ENCODE results near the gene PGPEP1.
"Not testable (repeated sequence)": the region's sequence is repeated elsewhere in the genome, so short reads cannot be mapped to it uniquely, and the experiment has no call there.

Gene PGPEP1

DNA sequence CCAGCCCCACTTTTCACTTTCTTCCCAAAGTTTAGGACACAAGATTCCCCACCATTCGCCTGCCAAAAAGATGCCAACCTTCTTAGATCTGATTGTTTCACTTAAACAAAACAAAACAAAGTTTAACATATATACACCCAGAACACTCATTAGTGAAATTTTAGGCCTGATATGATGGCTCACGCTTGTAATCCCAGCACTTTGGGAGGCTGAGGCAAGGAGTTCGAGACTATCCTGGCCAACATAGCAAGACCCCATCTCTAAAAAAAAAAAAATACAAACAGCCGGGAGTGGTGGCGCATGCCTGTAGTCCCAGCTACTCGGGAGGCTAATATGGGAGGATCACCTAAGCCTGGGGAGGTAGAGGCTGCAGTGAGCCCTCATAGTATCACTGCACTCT, 4.9 kb downstream of the PGPEP1 start:
- peaks cover 20% of the 10 kb centered on the region for H3K36me3 ChIP-seq
- H3K27ac ChIP-seq, result no peak overlapping the region
- H3K9me3 ChIP-seq, result no peaks in the 10 kb centered on the region
- peaks cover 11 to 19% of the 10 kb centered on the region in 2 experiments for H3K4me1 ChIP-seq (ENCODE audit: control insufficient read depth in 1 of 2, insufficient read depth in 1 of 2, low read depth in 1 of 2, low read length in 1 of 2)
- H3K4me3 ChIP-seq (ENCODE audit: low read depth in 1 of 2, low read length in 1 of 2), result no peak overlapping the region
- no peak for TF ChIP-seq CTCF (IDR thresholded peaks at IDR 0.05)
- H3K27me3 ChIP-seq, result no peaks in the 10 kb centered on the region

- Histone ChIP-seq H3K27me3 (no peaks in the 10 kb centered on the region), H3K4me1 (ENCODE audit: control insufficient read depth in 1 of 2, insufficient read depth in 1 of 2, low read depth in 1 of 2, low read length in 1 of 2) (peaks cover 7 to 15% of the 10 kb centered on the region in 2 experiments), H3K27ac (no peak overlapping the region), H3K4me3 (ENCODE audit: low read depth in 1 of 2, low read length in 1 of 2) (no peak overlapping the region), H3K36me3 (peaks cover 20% of the 10 kb centered on the region), H3K9me3 (no peaks in the 10 kb centered on the region)
- TF ChIP-seq CTCF (IDR thresholded peaks at IDR 0.05), result no peak
Observed at GRCh38 chr19:18346091-18346490, 5.7 kb downstream of the PGPEP1 start.

DNA sequence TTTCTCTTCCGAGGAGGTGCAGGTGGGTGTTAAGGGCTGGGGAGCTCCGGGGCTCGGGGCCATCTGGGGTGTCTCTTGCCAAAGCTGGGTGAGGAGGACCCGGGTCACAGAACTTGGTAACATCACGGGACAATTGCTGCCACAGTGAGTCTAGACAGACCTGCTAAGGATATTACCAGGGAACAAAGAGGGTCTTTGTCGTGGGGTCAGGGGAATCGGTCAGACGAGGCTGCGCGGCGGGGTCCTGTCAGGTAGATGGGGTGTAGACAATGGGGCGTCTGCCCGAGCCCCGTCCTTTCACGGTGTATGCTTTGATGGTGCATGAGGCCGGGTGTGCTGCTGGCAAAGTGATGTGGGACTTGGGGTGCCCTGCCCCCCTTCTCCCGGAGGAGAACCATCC, 7.8 kb downstream of the PGPEP1 start:
- H3K27ac ChIP-seq, result no peak overlapping the region
- H3K9me3 ChIP-seq, result no peaks in the 10 kb centered on the region
- no peak for TF ChIP-seq CTCF (IDR thresholded peaks at IDR 0.05)
- H3K36me3 ChIP-seq, result peaks cover 18% of the 10 kb centered on the region
- no peak overlapping the region for H3K4me3 ChIP-seq (ENCODE audit: low read depth in 1 of 2, low read length in 1 of 2)
- no peaks in the 10 kb centered on the region for H3K27me3 ChIP-seq
- H3K4me1 ChIP-seq (ENCODE audit: control insufficient read depth in 1 of 2, insufficient read depth in 1 of 2, low read depth in 1 of 2, low read length in 1 of 2), result no peaks in the 10 kb centered on the region

GRCh38 chr19:18348818-18349339, 8.5 kb downstream of the PGPEP1 start:
- H3K36me3 ChIP-seq, result peaks cover 16% of the 10 kb centered on the region
- H3K9me3 ChIP-seq; H3K4me3 ChIP-seq (ENCODE audit: low read depth in 1 of 2, low read length in 1 of 2); H3K27ac ChIP-seq; H3K27me3 ChIP-seq; H3K4me1 ChIP-seq (ENCODE audit: control insufficient read depth in 1 of 2, insufficient read depth in 1 of 2, low read depth in 1 of 2, low read length in 1 of 2): not testable (repeated sequence)

GRCh38 chr19:18349524-18350128, 9.2 kb downstream of the PGPEP1 start:
- peak; percentile 70 for TF ChIP-seq CTCF (IDR thresholded peaks at IDR 0.05)
- H3K27ac ChIP-seq, result no peak overlapping the region
- H3K4me1 ChIP-seq (ENCODE audit: control insufficient read depth in 1 of 2, insufficient read depth in 1 of 2, low read depth in 1 of 2, low read length in 1 of 2), result no peaks in the 10 kb centered on the region
- no peak overlapping the region for H3K4me3 ChIP-seq (ENCODE audit: low read depth in 1 of 2, low read length in 1 of 2)
- H3K36me3 ChIP-seq, result peaks cover 12% of the 10 kb centered on the region
- H3K9me3 ChIP-seq, result no peaks in the 10 kb centered on the region
- H3K27me3 ChIP-seq, result no peaks in the 10 kb centered on the region

DNA sequence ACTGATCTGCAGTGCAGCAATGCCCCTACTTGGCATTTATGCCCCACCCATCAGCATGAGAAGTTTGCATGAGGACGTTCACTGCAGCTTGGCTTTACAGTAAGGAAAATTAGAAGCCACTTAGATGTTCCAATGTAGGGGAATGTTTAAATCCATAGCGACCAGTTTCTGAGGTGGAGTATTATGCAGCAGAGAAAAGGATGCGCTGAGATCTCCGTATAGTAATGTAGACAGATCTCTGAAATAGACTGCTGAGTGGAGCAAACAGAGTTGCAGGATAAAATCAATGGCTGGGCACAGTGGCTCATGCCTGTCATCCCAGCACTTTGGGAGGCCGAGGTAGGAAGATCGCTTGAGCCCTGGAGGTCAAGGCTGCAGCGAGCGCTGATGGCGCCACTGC, 10.1 kb downstream of the PGPEP1 start:
- Histone ChIP-seq H3K27me3 (no peaks in the 10 kb centered on the region), H3K4me1 (ENCODE audit: control insufficient read depth in 1 of 2, insufficient read depth in 1 of 2, low read depth in 1 of 2, low read length in 1 of 2) (no peaks in the 10 kb centered on the region), H3K4me3 (ENCODE audit: low read depth in 1 of 2, low read length in 1 of 2) (no peak overlapping the region), H3K9me3 (no peaks in the 10 kb centered on the region), H3K36me3 (peaks cover 11% of the 10 kb centered on the region), H3K27ac (no peak overlapping the region)
- TF ChIP-seq CTCF (IDR thresholded peaks at IDR 0.05), result no peak
